Measurements from ENCODE around the gene ZNF664.

The ZNF664 gene

GRCh38 chr12:124008595-124008994 lies 35.6 kb downstream of the ZNF664 start:
- H3K27ac ChIP-seq = no peak overlapping the region
- TF ChIP-seq CTCF (IDR thresholded peaks at IDR 0.05) = no peak
- DNase-seq (ENCODE audit: low spot score) = peak; percentile 36
- H3K4me3 ChIP-seq = no peak overlapping the region

GRCh38 chr12:124009781-124010180 lies 36.8 kb downstream of the ZNF664 start:
- no peak for TF ChIP-seq CTCF (IDR thresholded peaks at IDR 0.05)
- Histone ChIP-seq H3K4me3 (no peak overlapping the region), H3K27ac (no peak overlapping the region)
- peak; percentile 36 for DNase-seq (ENCODE audit: low spot score)

GRCh38 chr12:124010687-124011086 lies 37.7 kb downstream of the ZNF664 start:
- TF ChIP-seq CTCF (IDR thresholded peaks at IDR 0.05) = no peak
- Histone ChIP-seq H3K27ac (no peak overlapping the region), H3K4me3 (no peak overlapping the region)
- peak; percentile 35 for DNase-seq (ENCODE audit: low spot score)

- H3K4me3 ChIP-seq = no peak overlapping the region
- H3K27ac ChIP-seq = no peak overlapping the region
- DNase-seq (ENCODE audit: low spot score) = peak; percentile 54
- no peak for TF ChIP-seq CTCF (IDR thresholded peaks at IDR 0.05)
Observed at GRCh38 chr12:124011435-124012115, 38.6 kb downstream of the ZNF664 start.

GRCh38 chr12:124013073-124013472 lies 40.1 kb downstream of the ZNF664 start:
- TF ChIP-seq CTCF (IDR thresholded peaks at IDR 0.05) = no peak
- H3K27ac ChIP-seq = no peak overlapping the region
- H3K4me3 ChIP-seq = no peak overlapping the region
- DNase-seq (ENCODE audit: low spot score) = peak; percentile 38

- DNase-seq (ENCODE audit: low spot score) = peak; percentile 67
- no peak overlapping the region for H3K4me3 ChIP-seq
- no peak overlapping the region for H3K27ac ChIP-seq
- TF ChIP-seq CTCF (IDR thresholded peaks at IDR 0.05) = no peak
Observed at GRCh38 chr12:124015494-124016461, 42.8 kb downstream of the ZNF664 start.
